ENCODE data around the gene RHOH. TPM values are rescaled to one million over a fixed set of nuclear protein-coding genes. Genes with fewer than 3 reads are reported as not detected.
A peak's percentile ranks its signal among the peaks of the same experiment; 100 is the strongest.

RHOH gene
- total and polyA plus RNA-seq, 9 of the 15 experiments (the other 6 are each of a cell fraction or from before 2014, with no cell fraction given) = 14.3 to 37.7 (median 23.2) TPM

- TF ChIP-seq MAX (CRISPR knock-in tag; IDR thresholded peaks at IDR 0.05) = no peak
- no peak for TF ChIP-seq ZSCAN29 (IDR thresholded peaks at IDR 0.05)
- TF ChIP-seq SMARCA5 (IDR thresholded peaks at IDR 0.05) = no peak
- TF ChIP-seq HIVEP1 (CRISPR knock-in tag; IDR thresholded peaks at IDR 0.05) = peak; percentile 73; the same call in 1 of the 2 replicates
- TF ChIP-seq VEZF1 (CRISPR knock-in tag; IDR thresholded peaks at IDR 0.05) = no peak; the same call in 1 of the 2 replicates
- peak; percentile 95 for TF ChIP-seq ZNF175 (CRISPR knock-in tag; IDR thresholded peaks at IDR 0.05; ENCODE audit: low read depth)
- TF ChIP-seq, protein P1, sequence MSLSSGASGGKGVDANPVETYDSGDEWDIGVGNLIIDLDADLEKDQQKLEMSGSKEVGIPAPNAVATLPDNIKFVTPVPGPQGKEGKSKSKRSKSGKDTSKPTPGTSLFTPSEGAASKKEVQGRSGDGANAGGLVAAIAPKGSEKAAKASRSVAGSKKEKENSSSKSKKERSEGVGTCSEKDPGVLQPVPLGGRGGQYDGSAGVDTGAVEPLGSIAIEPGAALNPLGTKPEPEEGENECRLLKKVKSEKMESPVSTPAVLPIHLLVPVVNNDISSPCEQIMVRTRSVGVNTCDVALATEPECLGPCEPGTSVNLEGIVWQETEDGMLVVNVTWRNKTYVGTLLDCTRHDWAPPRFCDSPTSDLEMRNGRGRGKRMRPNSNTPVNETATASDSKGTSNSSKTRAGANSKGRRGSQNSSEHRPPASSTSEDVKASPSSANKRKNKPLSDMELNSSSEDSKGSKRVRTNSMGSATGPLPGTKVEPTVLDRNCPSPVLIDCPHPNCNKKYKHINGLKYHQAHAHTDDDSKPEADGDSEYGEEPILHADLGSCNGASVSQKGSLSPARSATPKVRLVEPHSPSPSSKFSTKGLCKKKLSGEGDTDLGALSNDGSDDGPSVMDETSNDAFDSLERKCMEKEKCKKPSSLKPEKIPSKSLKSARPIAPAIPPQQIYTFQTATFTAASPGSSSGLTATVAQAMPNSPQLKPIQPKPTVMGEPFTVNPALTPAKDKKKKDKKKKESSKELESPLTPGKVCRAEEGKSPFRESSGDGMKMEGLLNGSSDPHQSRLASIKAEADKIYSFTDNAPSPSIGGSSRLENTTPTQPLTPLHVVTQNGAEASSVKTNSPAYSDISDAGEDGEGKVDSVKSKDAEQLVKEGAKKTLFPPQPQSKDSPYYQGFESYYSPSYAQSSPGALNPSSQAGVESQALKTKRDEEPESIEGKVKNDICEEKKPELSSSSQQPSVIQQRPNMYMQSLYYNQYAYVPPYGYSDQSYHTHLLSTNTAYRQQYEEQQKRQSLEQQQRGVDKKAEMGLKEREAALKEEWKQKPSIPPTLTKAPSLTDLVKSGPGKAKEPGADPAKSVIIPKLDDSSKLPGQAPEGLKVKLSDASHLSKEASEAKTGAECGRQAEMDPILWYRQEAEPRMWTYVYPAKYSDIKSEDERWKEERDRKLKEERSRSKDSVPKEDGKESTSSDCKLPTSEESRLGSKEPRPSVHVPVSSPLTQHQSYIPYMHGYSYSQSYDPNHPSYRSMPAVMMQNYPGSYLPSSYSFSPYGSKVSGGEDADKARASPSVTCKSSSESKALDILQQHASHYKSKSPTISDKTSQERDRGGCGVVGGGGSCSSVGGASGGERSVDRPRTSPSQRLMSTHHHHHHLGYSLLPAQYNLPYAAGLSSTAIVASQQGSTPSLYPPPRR (CRISPR knock-in tag; IDR thresholded peaks at IDR 0.05; ENCODE audit: borderline replicate concordance) = no peak
- TF ChIP-seq ZNF280A (IDR thresholded peaks at IDR 0.05; ENCODE audit: low read depth, partially characterized antibody) = no peak
- TF ChIP-seq PTRF (tag; IDR thresholded peaks at IDR 0.05) = peak; percentile 88
- TF ChIP-seq TCFL5 (CRISPR knock-in tag; conservative IDR thresholded peaks at IDR 0.05) = 0 out of 2 replicates have a peak, but pooled peaks have one; percentile 7
- TF ChIP-seq CCAR2 (IDR thresholded peaks at IDR 0.05; ENCODE audit: low read depth, low read length) = no peak
- no peak for TF ChIP-seq HDGF (IDR thresholded peaks at IDR 0.05)
- TF ChIP-seq, protein P2, sequence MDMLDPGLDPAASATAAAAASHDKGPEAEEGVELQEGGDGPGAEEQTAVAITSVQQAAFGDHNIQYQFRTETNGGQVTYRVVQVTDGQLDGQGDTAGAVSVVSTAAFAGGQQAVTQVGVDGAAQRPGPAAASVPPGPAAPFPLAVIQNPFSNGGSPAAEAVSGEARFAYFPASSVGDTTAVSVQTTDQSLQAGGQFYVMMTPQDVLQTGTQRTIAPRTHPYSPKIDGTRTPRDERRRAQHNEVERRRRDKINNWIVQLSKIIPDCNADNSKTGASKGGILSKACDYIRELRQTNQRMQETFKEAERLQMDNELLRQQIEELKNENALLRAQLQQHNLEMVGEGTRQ (CRISPR knock-in tag; IDR thresholded peaks at IDR 0.05) = no peak
- TF ChIP-seq RBM14 (IDR thresholded peaks at IDR 0.05; ENCODE audit: borderline replicate concordance, insufficient read depth, low read depth, low read length) = no peak
- TF ChIP-seq ZNF830 (CRISPR knock-in tag; IDR thresholded peaks at IDR 0.05) = 0 out of 2 replicates have a peak, but pooled peaks have one; percentile 6
- no peak for TF ChIP-seq LARP7 (IDR thresholded peaks at IDR 0.05)
- TF ChIP-seq TEAD4 (IDR thresholded peaks at IDR 0.05; ENCODE audit: low read length) = no peak
- TF ChIP-seq TEAD4 (CRISPR knock-in tag; IDR thresholded peaks at IDR 0.05; ENCODE audit: borderline replicate concordance) = no peak
- no peak for TF ChIP-seq RCOR1 (IDR thresholded peaks at IDR 0.05; ENCODE audit: borderline replicate concordance in 1 of 2, low read depth in 2 of 2, low read length in 2 of 2)
- no peak; the same call in 1 of the 2 replicates for TF ChIP-seq ERF (CRISPR knock-in tag; IDR thresholded peaks at IDR 0.05)
Measured at GRCh38 chr4:40238008-40238699, 41.3 kb downstream of the RHOH start (continued).

Data from K562 (cell line).